Liver (tissue), 9 donors: ENCODE data around the gene CDC6. TPM values are rescaled to one million over a fixed set of nuclear protein-coding genes. Genes with fewer than 3 reads are reported as not detected.

Experiments
- DNase-seq: peaks from one replicate; pipeline ENCODE4 v3.0.0-alpha.2; 2017; ENCODE audit warnings: low spot score
- H3K27ac ChIP-seq, 2 donors: one replicate each; pipeline ENCODE4 v1.7.0; 2013; ENCODE audit warnings: inconsistent platforms in 2 of 2, low read length in 2 of 2, control low read depth in 1 of 2, low read depth in 1 of 2, mild to moderate bottlenecking in 1 of 2
- H3K27me3 ChIP-seq, 4 donors: one replicate each; pipeline versions ENCODE4 v1.6.1 to v1.7.0; 2013; ENCODE audit warnings: low read length in 3 of 4, inconsistent platforms in 1 of 4, mild to moderate bottlenecking in 1 of 4, moderate library complexity in 1 of 4; ENCODE audit not compliant: control insufficient read depth in 4 of 4, insufficient read depth in 4 of 4
- H3K36me3 ChIP-seq, 4 donors: one replicate each; pipeline versions ENCODE4 v1.6.1 to v1.7.0; 2013; ENCODE audit warnings: low read length in 3 of 4, mild to moderate bottlenecking in 3 of 4, low read depth in 1 of 4, moderate library complexity in 1 of 4; ENCODE audit not compliant: control insufficient read depth in 4 of 4, insufficient read depth in 3 of 4
- H3K4me1 ChIP-seq, 4 donors: one replicate each; pipeline versions ENCODE4 v1.6.1 to v1.7.0; 2013; ENCODE audit warnings: low read length in 3 of 4, mild to moderate bottlenecking in 3 of 4, moderate library complexity in 1 of 4; ENCODE audit not compliant: control insufficient read depth in 4 of 4, insufficient read depth in 4 of 4
- H3K4me3 ChIP-seq, 3 donors: one replicate each; pipeline versions ENCODE4 v1.6.1 to v1.7.0; 2013; ENCODE audit warnings: low read length in 3 of 3, control low read depth in 1 of 3, low read depth in 1 of 3, mild to moderate bottlenecking in 1 of 3
- H3K9ac ChIP-seq, 2 donors: one replicate each; pipeline ENCODE4 v1.7.0; 2013; ENCODE audit warnings: low read length in 2 of 2, mild to moderate bottlenecking in 2 of 2, moderate library complexity in 2 of 2, control low read depth in 1 of 2, low read depth in 1 of 2
- H3K9me3 ChIP-seq, 4 donors: one replicate each; pipeline versions ENCODE4 v1.6.1 to v1.7.0; 2013; ENCODE audit warnings: low read length in 3 of 4; ENCODE audit not compliant: control insufficient read depth in 4 of 4
- ATF3 ChIP-seq: IDR thresholded peaks from 2 replicates; pipeline ENCODE4 v1.6.1; 2016; ENCODE audit warnings: antibody characterized with exemption
- CTCF ChIP-seq: fragments of 150-350 bp; IDR thresholded peaks from 2 replicates; pipeline ENCODE4 v1.5.1; 2017; ENCODE audit warnings: improper control_type of control experiment, low read depth, low read length; ENCODE audit not compliant: missing input control
- EGR1 ChIP-seq, 2 donors: IDR thresholded peaks; 2 replicates each; pipeline ENCODE4 v1.6.1; 2016 to 2018; ENCODE audit warnings: antibody characterized with exemption in 2 of 2, low read depth in 2 of 2
- FOXA1 ChIP-seq: IDR thresholded peaks from 2 replicates; pipeline ENCODE4 v1.6.1; 2016; ENCODE audit warnings: antibody characterized with exemption
- FOXA2 ChIP-seq: IDR thresholded peaks from 2 replicates; pipeline ENCODE4 v1.6.1; 2016; ENCODE audit warnings: antibody characterized with exemption
- GABPA ChIP-seq, 2 donors: IDR thresholded peaks in 1 of 2; conservative IDR thresholded peaks in 1 of 2; 2 replicates each; pipeline ENCODE4 v1.6.1; 2016; ENCODE audit warnings: antibody characterized with exemption in 2 of 2, mild to moderate bottlenecking in 1 of 2, moderate library complexity in 1 of 2
- HNF4A ChIP-seq, 2 donors: conservative IDR thresholded peaks; 2 replicates each; pipeline ENCODE4 v1.6.1; 2016; ENCODE audit warnings: antibody characterized with exemption in 2 of 2, mild to moderate bottlenecking in 2 of 2
- HNF4G ChIP-seq: IDR thresholded peaks from 2 replicates; pipeline ENCODE4 v1.6.1; 2016; ENCODE audit warnings: antibody characterized with exemption
- JUND ChIP-seq, 2 donors: IDR thresholded peaks; 2 replicates each; pipeline ENCODE4 v1.6.1; 2016; ENCODE audit warnings: antibody characterized with exemption in 2 of 2
- MAX ChIP-seq: IDR thresholded peaks from 2 replicates; pipeline ENCODE4 v1.6.1; 2016; ENCODE audit warnings: antibody characterized with exemption
- NR2F2 ChIP-seq: IDR thresholded peaks from 2 replicates; pipeline ENCODE4 v1.6.1; 2016; ENCODE audit warnings: antibody characterized with exemption
- RAD21 ChIP-seq, 2 donors: IDR thresholded peaks; 2 replicates each; pipeline ENCODE4 v1.6.1; 2016; ENCODE audit warnings: antibody characterized with exemption in 2 of 2, mild to moderate bottlenecking in 2 of 2
- REST ChIP-seq: IDR thresholded peaks from 2 replicates; pipeline ENCODE4 v1.6.1; 2016; ENCODE audit warnings: antibody characterized with exemption, mild to moderate bottlenecking
- RXRA ChIP-seq, 2 donors: IDR thresholded peaks; 2 replicates each; pipeline ENCODE4 v1.6.1; 2017 to 2018; ENCODE audit warnings: antibody characterized with exemption in 2 of 2, mild to moderate bottlenecking in 1 of 2
- SP1 ChIP-seq: IDR thresholded peaks from 2 replicates; pipeline ENCODE4 v1.6.1; 2018; ENCODE audit warnings: antibody characterized with exemption, mild to moderate bottlenecking
- TAF1 ChIP-seq: conservative IDR thresholded peaks from 2 replicates; pipeline ENCODE4 v1.6.1; 2016; ENCODE audit warnings: antibody characterized with exemption, mild to moderate bottlenecking
- YY1 ChIP-seq: IDR thresholded peaks from 2 replicates; pipeline ENCODE4 v1.6.1; 2016; ENCODE audit warnings: antibody characterized with exemption, mild to moderate bottlenecking
- ZBTB33 ChIP-seq: IDR thresholded peaks from 2 replicates; pipeline ENCODE4 v1.6.1; 2016; ENCODE audit warnings: antibody characterized with exemption
- WGBS: extraction: QIAGEN DNeasy Blood & Tissue Kit; methylation state at CpG from one replicate; pipeline ENCODE4 v1.1.7; 2013; 5-methylcytosine and 5-hydroxymethylcytosine counted together
- polyA plus RNA-seq, 2 donors: library from polyadenylated mRNA; stranded (reverse) in 1 of 2; unstranded in 1 of 2; fragments of 200-250 nt in 1 of 2; fragments of >200 nt in 1 of 2; fragmentation: Nextera tagmentation in 1 of 2; extraction: Ambion mirVana in 1 of 2; gene quantifications; one replicate each; pipeline versions ENCODE4 v1.2.1 to v1.2.3, GENCODE V29; 2013 to 2015
- total RNA-seq, 2 donors: library from RNA; depleted of rRNA; stranded (reverse); fragments of >200 nt; gene quantifications; one replicate each; pipeline ENCODE4 v1.2.3, GENCODE V29; 2014
- donor health status: healthy.
- donor health status: healthy.
- donor health status: healthy.
- donor health status: healthy.
- donor health status: healthy.

The CDC6 gene
- total and polyA plus RNA-seq, 4 donors = 0.54 to 16.5 (median 2.5) TPM

GRCh38 chr17:40352237-40352778 lies 64.6 kb downstream of the CDC6 start:
- Histone ChIP-seq H3K4me3 (peak overlapping the region in 2 of 3 donors; percentile 4 to 21), H3K27me3 (no peaks in the 10 kb centered on the region), H3K4me1 (peaks cover 39 to 89% (median 82%) of the 10 kb centered on the region in 4 donors), H3K9me3 (no peaks in the 10 kb centered on the region), H3K36me3 (peaks cover 2 to 8% (median 7%) of the 10 kb centered on the region in 4 donors), H3K9ac (no peak overlapping the region), H3K27ac (peak overlapping the region; percentile 60 to 71)
- 24% methylated on average over 7 of the region's 7 CpGs for WGBS
- TF ChIP-seq JUND (IDR thresholded peaks at IDR 0.05) = peak in 1 of 2 donors; percentile 34
- TF ChIP-seq NR2F2 = peak; percentile 79
- no peak for TF ChIP-seq ZBTB33
- peak; percentile 39 for TF ChIP-seq HNF4G
- TF ChIP-seq RXRA (IDR thresholded peaks at IDR 0.05) = peak; percentile 90
- peak; percentile 73 for TF ChIP-seq SP1
- TF ChIP-seq HNF4A (conservative IDR thresholded peaks at IDR 0.05) = peak; percentile 84 to 88
- TF ChIP-seq EGR1 (IDR thresholded peaks at IDR 0.05; ENCODE audit: low read depth in 2 of 2) = no peak
- peak; percentile 35 for DNase-seq

- H3K4me3 ChIP-seq = peak overlapping the region; percentile 29 to 60 (median 39)
- peak; percentile 42 for DNase-seq
- TF ChIP-seq MAX (peak; percentile 98), SP1 (peak; percentile 79), HNF4G (peak; percentile 54), RXRA (IDR thresholded peaks at IDR 0.05) (peak; percentile 99 to 100), FOXA2 (peak; percentile 97), YY1 (peak; percentile 63), TAF1 (no peak), CTCF (no peak), HNF4A (conservative IDR thresholded peaks at IDR 0.05) (peak; percentile 81 to 85), JUND (IDR thresholded peaks at IDR 0.05) (peak; percentile 46 to 83), ZBTB33 (peak; percentile 78), ATF3 (peak; percentile 64), RAD21 (IDR thresholded peaks at IDR 0.05) (peak in 1 of 2 donors; percentile 50), NR2F2 (no peak), REST (no peak), EGR1 (IDR thresholded peaks at IDR 0.05; ENCODE audit: low read depth in 2 of 2) (peak in 1 of 2 donors; percentile 87), FOXA1 (peak; percentile 98), GABPA (IDR thresholded peaks at IDR 0.05 in 1 of 2, conservative IDR thresholded peaks at IDR 0.05 in 1 of 2) (peak in 1 of 2 donors; percentile 54)
- H3K9ac ChIP-seq = no peak overlapping the region
- H3K27ac ChIP-seq = peak overlapping the region; percentile 60 to 71
- H3K9me3 ChIP-seq = no peaks in the 10 kb centered on the region
- H3K36me3 ChIP-seq = peaks cover 2 to 8% (median 7%) of the 10 kb centered on the region in 4 donors
- WGBS = 24% methylated on average over 9 of the region's 9 CpGs
- no peaks in the 10 kb centered on the region for H3K27me3 ChIP-seq
- H3K4me1 ChIP-seq = peaks cover 37 to 83% (median 77%) of the 10 kb centered on the region in 4 donors
Observed at GRCh38 chr17:40352779-40353394, 65.2 kb downstream of the CDC6 start.
